GM12873 (cell line): Measurements from ENCODE around the gene SLC10A1.

Source experiments
- TF ChIP-seq, protein P1 (sequence below): IDR thresholded peaks from 2 replicates; pipeline ENCODE4 v1.5.1; 2012; ENCODE audit warnings: low read depth, mild to moderate bottlenecking, moderate library complexity, low read length, control low read depth; ENCODE audit not compliant: insufficient read depth; ENCODE audit errors: missing control alignments

Gene SLC10A1

DNA sequence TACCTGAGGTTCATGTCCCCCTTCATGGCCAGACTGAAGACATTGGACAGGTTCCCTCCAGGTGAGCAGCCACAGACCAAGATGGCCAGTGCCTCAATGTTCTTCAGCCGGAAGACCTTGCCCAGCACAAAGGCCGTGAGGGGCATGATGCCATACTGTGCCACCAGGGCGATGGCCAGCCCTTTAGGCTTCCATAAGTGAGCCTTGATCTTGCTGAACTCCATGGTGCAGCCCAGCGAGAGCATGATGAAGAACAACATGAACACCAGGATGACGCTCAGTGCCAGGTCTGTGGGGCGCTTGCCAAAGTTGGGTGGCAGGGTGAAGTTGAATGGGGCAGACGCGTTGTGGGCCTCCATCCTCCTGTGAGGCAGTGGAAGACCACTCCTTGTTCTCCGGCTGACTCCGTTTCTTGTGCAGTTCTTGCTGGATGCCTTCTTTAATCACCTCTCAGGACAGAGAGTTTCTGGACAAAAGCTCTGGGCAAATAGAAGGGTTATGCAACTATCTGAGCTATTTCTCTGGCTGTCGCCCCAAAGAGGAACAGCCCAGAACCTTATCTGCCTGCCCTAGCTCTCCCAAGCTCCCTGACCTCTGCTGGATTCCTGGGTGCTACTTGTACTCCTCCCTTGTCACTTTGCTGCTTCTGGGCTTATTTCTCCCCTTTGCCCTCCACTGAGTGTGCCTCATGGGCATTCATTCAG, at the start of gene SLC10A1:
Gene SLC10A1 (minus strand): TSS at position 445 of the 704 bp plus-strand sequence. CDS start 86 bp downstream, at position 359.
- TF ChIP-seq, protein P1, sequence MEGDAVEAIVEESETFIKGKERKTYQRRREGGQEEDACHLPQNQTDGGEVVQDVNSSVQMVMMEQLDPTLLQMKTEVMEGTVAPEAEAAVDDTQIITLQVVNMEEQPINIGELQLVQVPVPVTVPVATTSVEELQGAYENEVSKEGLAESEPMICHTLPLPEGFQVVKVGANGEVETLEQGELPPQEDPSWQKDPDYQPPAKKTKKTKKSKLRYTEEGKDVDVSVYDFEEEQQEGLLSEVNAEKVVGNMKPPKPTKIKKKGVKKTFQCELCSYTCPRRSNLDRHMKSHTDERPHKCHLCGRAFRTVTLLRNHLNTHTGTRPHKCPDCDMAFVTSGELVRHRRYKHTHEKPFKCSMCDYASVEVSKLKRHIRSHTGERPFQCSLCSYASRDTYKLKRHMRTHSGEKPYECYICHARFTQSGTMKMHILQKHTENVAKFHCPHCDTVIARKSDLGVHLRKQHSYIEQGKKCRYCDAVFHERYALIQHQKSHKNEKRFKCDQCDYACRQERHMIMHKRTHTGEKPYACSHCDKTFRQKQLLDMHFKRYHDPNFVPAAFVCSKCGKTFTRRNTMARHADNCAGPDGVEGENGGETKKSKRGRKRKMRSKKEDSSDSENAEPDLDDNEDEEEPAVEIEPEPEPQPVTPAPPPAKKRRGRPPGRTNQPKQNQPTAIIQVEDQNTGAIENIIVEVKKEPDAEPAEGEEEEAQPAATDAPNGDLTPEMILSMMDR, result no peak

- TF ChIP-seq, protein P1, result no peak
These were observed 48.7 kb upstream of the SLC10A1 start for GRCh38 chr14:69845787-69846186.

GRCh38 chr14:69845050-69845581, 48.1 kb upstream of the SLC10A1 start:
- TF ChIP-seq, protein P1, result no peak

- TF ChIP-seq, protein P1, result no peak
These were observed 47.1 kb upstream of the SLC10A1 start for GRCh38 chr14:69844171-69844570.

GRCh38 chr14:69842686-69843420, 45.8 kb upstream of the SLC10A1 start:
- TF ChIP-seq, protein P1, result no peak

DNA sequence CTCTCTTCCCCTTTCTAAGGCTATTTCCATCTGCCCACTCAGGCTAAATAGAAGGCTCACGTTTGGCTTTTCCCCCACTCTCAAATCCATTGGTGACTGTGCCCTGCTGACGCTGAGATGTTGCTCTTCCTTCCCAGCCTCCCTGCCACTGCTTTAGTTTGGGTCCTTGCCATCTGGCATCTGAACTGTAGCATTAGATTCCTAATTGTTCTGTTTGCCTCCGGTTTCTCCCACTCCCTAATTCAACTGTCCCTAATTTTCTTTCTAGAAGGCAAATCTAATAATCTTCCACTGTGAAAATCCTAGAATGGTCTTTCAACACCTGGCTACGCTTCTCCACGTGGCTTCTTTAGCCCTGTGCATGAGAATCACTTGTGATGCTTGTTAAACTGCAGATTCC, 44.6 kb upstream of the SLC10A1 start:
- TF ChIP-seq, protein P1, result no peak

DNA sequence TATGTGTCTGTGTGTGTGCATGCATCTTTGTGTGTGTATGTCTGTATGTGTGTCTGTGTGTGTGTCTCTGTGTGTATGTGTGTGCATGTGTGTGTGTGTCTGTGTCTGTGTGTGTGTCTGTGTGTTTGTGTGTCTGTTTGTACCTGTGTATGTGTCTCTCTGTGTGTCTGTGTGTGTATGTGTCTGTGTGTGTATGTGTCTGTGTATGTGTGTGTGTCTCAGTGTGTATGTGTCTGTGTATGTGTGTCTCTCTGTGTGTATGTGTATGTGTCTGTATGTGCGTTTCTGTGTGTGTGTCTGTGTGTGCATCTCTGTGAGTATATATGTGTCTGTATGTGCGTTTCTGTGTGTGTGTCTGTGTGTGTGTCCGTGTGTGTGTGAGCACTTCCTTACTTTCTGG, 42.6 kb upstream of the SLC10A1 start:
- TF ChIP-seq, protein P1, result no peak
